Left hindlimb (tissue), 1 donor: Measurements from ENCODE around the gene DDIT3.

Source experiments
- DNase-seq: peaks from one replicate; pipeline ENCODE4 v3.0.0-alpha.2; 2018

Gene DDIT3

GRCh38 chr12:57546438-57547287 lies 26.3 kb upstream of the DDIT3 start, which contains the start of gene DCTN2:
Gene DCTN2 (minus strand): TSS chr12:57547192. CDS start chr12:57547063, 129 bp downstream.
- peak; percentile 98 for DNase-seq

- DNase-seq: no peak
These were observed 25.6 kb upstream of the DDIT3 start for GRCh38 chr12:57545809-57546437.

- no peak for DNase-seq
These were observed 23.3 kb upstream of the DDIT3 start for GRCh38 chr12:57543581-57543980.

- DNase-seq: no peak
These were observed 21.4 kb upstream of the DDIT3 start for GRCh38 chr12:57541717-57542116.

- no peak for DNase-seq
These were observed 20.7 kb upstream of the DDIT3 start for GRCh38 chr12:57541001-57541400.

- no peak for DNase-seq
These were observed 18.9 kb upstream of the DDIT3 start for GRCh38 chr12:57539134-57539768.

- DNase-seq: no peak
These were observed 16.3 kb upstream of the DDIT3 start for GRCh38 chr12:57536597-57536942.

- no peak for DNase-seq
These were observed 15.7 kb upstream of the DDIT3 start for GRCh38 chr12:57535764-57536596.

- DNase-seq: no peak
These were observed 14.8 kb upstream of the DDIT3 start for GRCh38 chr12:57534991-57535543.

- DNase-seq: no peak
These were observed 13.9 kb upstream of the DDIT3 start for GRCh38 chr12:57534250-57534649.

GRCh38 chr12:57533108-57533507 lies 12.8 kb upstream of the DDIT3 start:
- DNase-seq: no peak

GRCh38 chr12:57531836-57532235 lies 11.5 kb upstream of the DDIT3 start:
- DNase-seq: no peak

GRCh38 chr12:57530396-57531142 lies 10.3 kb upstream of the DDIT3 start:
- no peak for DNase-seq

- no peak for DNase-seq
These were observed 9.5 kb upstream of the DDIT3 start for GRCh38 chr12:57529831-57530230.

GRCh38 chr12:57528831-57529555 lies 8.7 kb upstream of the DDIT3 start:
- DNase-seq: no peak

GRCh38 chr12:57528176-57528575 lies 7.9 kb upstream of the DDIT3 start:
- DNase-seq: no peak

- DNase-seq: no peak
These were observed 6.9 kb upstream of the DDIT3 start for GRCh38 chr12:57527184-57527583.

- no peak for DNase-seq
These were observed 6.3 kb upstream of the DDIT3 start for GRCh38 chr12:57526477-57527126.

GRCh38 chr12:57525615-57526383 lies 5.5 kb upstream of the DDIT3 start:
- no peak for DNase-seq
